ENCODE measurements around the gene NHEJ1. TPM values are rescaled to one million over a fixed set of nuclear protein-coding genes. Genes with fewer than 3 reads are reported as not detected.

The NHEJ1 gene
- total RNA-seq, 1 donor from 2014 or later = 18.1 TPM

DNA sequence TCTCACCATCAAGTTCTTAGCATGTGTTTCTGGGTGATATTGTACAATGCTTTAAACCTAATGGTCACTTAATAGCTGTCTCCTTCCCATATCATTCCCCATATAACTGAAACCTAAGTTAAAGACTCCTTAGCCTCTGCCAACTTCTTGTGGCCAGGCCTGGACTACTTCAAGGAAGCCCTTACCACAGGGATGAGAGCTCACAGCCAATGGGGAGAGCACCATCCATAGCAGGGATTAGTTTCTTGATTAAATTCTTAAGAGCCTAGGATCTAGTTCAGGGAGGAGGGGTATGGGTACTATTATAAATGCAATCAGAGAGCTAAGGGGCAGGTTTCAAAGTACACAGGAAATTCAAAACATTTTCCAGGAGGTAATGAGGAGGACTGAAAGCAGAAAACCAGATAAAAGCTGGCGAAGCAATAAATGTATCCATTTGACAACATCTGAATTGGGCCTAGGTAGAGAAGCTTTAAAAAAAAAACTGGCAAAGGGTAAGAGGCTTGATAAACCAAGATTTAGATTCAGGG, 65.1 kb downstream of the NHEJ1 start:
- Mint-ChIP-seq H3K4me1 (ENCODE audit: low read depth) (no peaks in the 10 kb centered on the region), H3K4me3 (no peak overlapping the region), H3K9me3 (no peaks in the 10 kb centered on the region), H3K36me3 (ENCODE audit: low read depth) (no peaks in the 10 kb centered on the region), H3K27me3 (ENCODE audit: insufficient read depth) (no peaks in the 10 kb centered on the region), H3K27ac (no peak overlapping the region)
- no peak for DNase-seq (ENCODE audit: low spot score)
- intact Hi-C loops (cut with micrococcal nuclease) = no loop called here

DNA sequence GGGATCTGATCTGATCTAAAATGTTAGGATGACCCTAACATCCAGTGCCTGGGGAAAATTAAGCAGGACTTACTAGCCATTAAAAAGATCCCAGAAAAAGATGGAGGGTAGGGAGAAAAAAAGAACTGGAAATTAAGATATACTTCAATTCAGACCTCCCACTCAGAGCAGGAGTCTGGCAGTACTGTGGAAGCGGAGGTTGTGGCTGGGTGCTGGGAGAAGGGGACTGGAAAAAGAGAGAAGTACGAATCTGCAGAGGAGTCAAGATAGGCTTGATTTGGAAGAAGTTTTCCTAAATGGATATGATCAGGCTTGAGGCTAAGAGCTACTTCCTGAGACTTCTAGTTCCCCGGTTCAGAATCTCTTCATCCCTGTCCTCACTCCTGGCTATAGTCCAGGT, 66.4 kb downstream of the NHEJ1 start:
- no peak overlapping the region for H3K4me3 Mint-ChIP-seq
- no peaks in the 10 kb centered on the region for H3K4me1 Mint-ChIP-seq (ENCODE audit: low read depth)

DNA sequence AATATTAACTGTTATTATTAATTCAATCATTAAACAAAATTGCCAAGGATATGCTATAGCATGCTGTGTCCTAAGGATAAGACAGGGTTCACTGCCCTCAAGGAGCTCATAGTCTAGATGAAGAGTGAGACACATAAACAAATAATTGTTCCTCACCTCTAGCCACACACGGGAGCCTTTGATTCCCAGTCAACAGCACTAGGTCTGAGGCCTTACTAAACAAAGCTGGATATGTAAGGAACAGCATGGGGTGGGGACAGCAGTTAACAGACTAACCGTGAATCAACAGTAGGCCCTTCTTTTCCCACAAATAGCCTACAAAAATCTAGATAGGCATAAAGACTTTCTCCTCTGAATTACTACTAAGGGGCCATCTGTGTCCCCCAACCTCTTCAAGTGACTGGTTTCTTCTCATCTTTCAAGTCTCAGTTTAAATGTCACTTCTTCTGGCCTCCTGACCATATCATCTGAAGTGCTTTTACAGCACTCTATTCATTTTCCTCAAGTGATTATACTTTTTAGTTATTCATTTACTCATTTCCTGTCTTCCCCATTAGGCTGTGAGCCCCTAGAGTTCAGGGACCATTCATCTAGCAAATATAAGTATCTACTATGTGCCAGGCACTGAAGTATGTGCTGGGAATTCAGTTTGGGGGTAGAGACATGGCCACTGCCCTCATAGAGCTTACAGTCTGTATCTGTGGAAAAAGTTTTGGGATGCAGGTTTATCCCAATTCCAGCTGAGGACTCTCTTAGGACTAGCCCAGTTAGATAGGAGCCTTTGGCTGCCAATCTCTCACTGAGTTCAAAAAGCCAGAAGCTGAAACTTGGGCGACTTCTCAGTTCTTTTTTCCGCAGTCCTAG, 69.9 kb downstream of the NHEJ1 start:
- Mint-ChIP-seq H3K27me3 (ENCODE audit: insufficient read depth) (no peaks in the 10 kb centered on the region), H3K27ac (no peak overlapping the region), H3K36me3 (ENCODE audit: low read depth) (no peaks in the 10 kb centered on the region), H3K4me3 (no peak overlapping the region), H3K4me1 (ENCODE audit: low read depth) (no peaks in the 10 kb centered on the region), H3K9me3 (no peaks in the 10 kb centered on the region)
- intact Hi-C loops (cut with micrococcal nuclease) = no loop called here
- no peak for DNase-seq (ENCODE audit: low spot score)

More for the DNA sequence above, 66.4 kb downstream of the NHEJ1 start:
- H3K36me3 Mint-ChIP-seq (ENCODE audit: low read depth) = no peaks in the 10 kb centered on the region
- no peaks in the 10 kb centered on the region for H3K27me3 Mint-ChIP-seq (ENCODE audit: insufficient read depth)
- no peak for DNase-seq (ENCODE audit: low spot score)
- H3K9me3 Mint-ChIP-seq = no peaks in the 10 kb centered on the region
- intact Hi-C loops (cut with micrococcal nuclease) = no loop called here
- no peak overlapping the region for H3K27ac Mint-ChIP-seq

DNA sequence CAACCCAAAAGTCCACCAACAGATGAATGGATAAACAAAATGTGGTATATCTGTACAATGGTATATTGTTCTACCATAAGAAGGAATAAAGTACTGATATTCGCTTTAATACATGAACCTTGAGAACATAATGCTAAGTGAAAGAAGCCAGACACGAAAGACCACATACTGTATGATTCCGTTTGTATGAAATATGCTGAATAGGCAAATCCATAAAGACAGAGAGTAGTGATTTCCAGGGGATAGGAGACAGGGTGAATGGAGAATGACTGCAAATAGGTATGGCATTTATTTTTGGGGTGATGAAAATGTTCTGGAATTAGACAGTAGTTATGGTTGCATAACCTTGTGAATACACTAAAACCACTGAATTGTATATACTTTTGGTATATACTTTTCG, 71.3 kb downstream of the NHEJ1 start:
- Mint-ChIP-seq H3K36me3 (ENCODE audit: low read depth) (no peaks in the 10 kb centered on the region), H3K9me3 (no peaks in the 10 kb centered on the region), H3K27me3 (ENCODE audit: insufficient read depth) (no peaks in the 10 kb centered on the region), H3K4me1 (ENCODE audit: low read depth) (peaks cover 6% of the 10 kb centered on the region), H3K27ac (no peak overlapping the region), H3K4me3 (no peak overlapping the region)
- intact Hi-C loops (cut with micrococcal nuclease) = no loop called here
- DNase-seq (ENCODE audit: low spot score) = no peak

DNA sequence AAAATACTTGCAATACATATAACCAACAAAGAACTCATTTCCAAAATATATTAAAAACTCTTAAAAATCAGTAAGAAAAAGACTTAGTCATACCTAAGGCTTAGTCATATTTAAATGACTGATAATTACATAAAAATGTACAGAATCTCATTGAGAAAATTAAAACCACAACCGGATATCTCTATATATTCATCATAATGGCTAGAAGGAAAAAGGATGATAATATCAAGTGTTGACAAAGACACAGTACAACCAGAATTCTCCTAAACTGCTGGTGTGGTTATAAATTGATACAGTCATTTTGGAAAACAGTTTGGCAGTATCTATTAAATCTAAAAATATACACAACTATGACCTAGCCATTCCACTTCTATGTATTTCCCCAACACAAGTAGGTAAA, 72.8 kb downstream of the NHEJ1 start:
- no peak overlapping the region for H3K4me3 Mint-ChIP-seq
- H3K27ac Mint-ChIP-seq = no peak overlapping the region
- DNase-seq (ENCODE audit: low spot score) = no peak
- H3K4me1 Mint-ChIP-seq (ENCODE audit: low read depth) = peaks cover 6% of the 10 kb centered on the region
- no peaks in the 10 kb centered on the region for H3K36me3 Mint-ChIP-seq (ENCODE audit: low read depth)
- no peaks in the 10 kb centered on the region for H3K9me3 Mint-ChIP-seq
- H3K27me3 Mint-ChIP-seq (ENCODE audit: insufficient read depth) = no peaks in the 10 kb centered on the region
- intact Hi-C loops (cut with micrococcal nuclease) = no loop called here

DNA sequence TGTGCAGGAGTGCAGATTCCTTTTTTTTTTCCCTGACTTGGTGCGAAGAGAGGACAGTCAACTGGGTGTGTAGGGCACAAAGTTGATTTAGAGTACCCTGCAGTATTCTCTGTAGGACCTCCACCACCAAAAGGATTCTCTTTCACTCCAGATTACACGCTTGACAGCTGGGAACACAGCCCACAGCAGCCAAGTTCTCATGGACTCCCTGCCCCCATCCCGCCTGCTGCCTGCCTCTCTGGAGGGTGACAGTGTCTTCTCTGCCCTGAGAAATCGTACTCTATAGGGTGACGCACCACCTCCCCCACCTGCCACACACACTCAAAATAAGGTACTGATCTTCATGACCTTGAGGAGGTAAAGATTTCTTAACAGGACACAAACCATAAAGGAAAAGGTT, 73.3 kb downstream of the NHEJ1 start:
- DNase-seq (ENCODE audit: low spot score) = no peak
- no peaks in the 10 kb centered on the region for H3K9me3 Mint-ChIP-seq

DNA sequence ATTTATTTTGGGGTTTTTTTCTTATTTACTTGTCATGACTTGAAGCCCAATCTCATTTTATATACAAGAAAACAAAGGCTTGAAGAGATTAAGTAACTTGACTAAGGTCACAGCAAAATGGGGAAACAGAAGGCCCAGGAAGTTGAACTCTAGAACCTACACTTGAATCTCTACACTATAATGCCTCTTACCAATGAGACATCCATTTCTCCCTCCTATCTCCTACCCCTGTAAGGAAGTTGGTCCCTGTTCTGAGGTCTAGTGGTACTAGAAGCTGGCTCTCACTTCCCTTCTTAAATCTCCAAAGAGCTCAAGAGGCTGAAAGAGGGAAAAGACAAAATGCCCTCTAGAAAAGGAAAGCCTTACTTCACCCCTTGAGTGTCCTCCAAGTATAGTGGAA, 74.4 kb downstream of the NHEJ1 start:
- Mint-ChIP-seq H3K4me3 (no peak overlapping the region), H3K9me3 (no peaks in the 10 kb centered on the region), H3K27me3 (ENCODE audit: insufficient read depth) (no peaks in the 10 kb centered on the region), H3K27ac (no peak overlapping the region), H3K36me3 (ENCODE audit: low read depth) (no peaks in the 10 kb centered on the region), H3K4me1 (ENCODE audit: low read depth) (peaks cover 6% of the 10 kb centered on the region)
- no peak for DNase-seq (ENCODE audit: low spot score)
- intact Hi-C loops (cut with micrococcal nuclease) = no loop called here

More for the DNA sequence above, 73.3 kb downstream of the NHEJ1 start:
- no peak overlapping the region for H3K27ac Mint-ChIP-seq
- no peaks in the 10 kb centered on the region for H3K27me3 Mint-ChIP-seq (ENCODE audit: insufficient read depth)
- intact Hi-C loops (cut with micrococcal nuclease) = no loop called here
- H3K4me1 Mint-ChIP-seq (ENCODE audit: low read depth) = peaks cover 6% of the 10 kb centered on the region
- H3K36me3 Mint-ChIP-seq (ENCODE audit: low read depth) = no peaks in the 10 kb centered on the region
- H3K4me3 Mint-ChIP-seq = no peak overlapping the region

DNA sequence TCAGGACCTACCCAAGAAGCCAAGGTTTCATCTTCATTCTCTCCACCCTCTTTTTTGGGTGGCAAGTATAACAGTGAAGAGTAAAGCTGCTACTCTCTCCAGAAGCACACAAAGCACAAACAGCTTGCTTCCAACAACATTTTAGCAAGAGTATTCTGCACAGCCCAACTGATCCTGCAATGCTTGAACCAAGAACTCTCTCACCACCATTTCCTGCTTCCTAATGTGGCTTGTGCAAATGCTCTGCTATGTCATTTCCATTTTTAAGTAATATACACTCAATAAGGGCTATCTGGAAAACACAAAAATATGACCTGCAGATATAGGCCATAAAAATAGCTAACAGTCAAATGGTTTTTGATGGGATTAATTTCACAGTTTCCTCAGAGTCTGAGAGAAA, 75.8 kb downstream of the NHEJ1 start:
- H3K27me3 Mint-ChIP-seq (ENCODE audit: insufficient read depth) = no peaks in the 10 kb centered on the region
- no peak overlapping the region for H3K4me3 Mint-ChIP-seq
- H3K27ac Mint-ChIP-seq = no peak overlapping the region
- no peaks in the 10 kb centered on the region for H3K9me3 Mint-ChIP-seq
- no peak for DNase-seq (ENCODE audit: low spot score)
- H3K36me3 Mint-ChIP-seq (ENCODE audit: low read depth) = no peaks in the 10 kb centered on the region
- intact Hi-C loops (cut with micrococcal nuclease) = no loop called here
- H3K4me1 Mint-ChIP-seq (ENCODE audit: low read depth) = peaks cover 6% of the 10 kb centered on the region

DNA sequence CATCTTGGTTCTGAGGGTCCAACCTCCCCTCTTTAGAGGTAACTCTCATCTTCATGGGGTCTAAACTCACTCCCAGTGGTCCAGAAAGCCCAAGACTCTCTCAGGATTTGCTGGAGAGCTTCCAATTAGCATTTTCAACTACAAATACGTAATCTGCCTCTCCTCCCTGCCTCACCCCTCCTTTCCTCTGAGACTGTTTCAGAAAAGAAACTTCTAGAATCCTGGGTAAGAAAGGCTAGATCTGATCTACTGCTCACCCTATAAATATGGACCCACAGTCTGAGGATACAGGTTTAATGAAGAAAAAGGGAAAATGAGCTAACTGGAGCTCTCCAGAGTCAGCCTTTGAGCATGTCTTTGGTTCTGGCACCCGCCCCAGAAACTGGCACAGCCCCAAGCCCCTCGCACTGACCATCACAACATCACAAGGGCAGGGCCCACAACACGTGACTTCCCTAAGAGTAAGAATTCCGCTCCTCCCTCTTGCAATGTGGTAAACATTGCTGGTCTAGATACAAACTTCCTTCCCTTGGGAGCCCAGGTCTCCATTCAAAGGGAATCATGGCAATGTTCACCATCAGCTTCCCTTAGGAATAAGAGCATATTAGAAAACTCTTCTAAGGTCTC, 78.2 kb downstream of the NHEJ1 start:
- no peak for DNase-seq (ENCODE audit: low spot score)
- H3K36me3 Mint-ChIP-seq (ENCODE audit: low read depth) = no peaks in the 10 kb centered on the region
- H3K4me1 Mint-ChIP-seq (ENCODE audit: low read depth) = peaks cover 6% of the 10 kb centered on the region
- H3K27me3 Mint-ChIP-seq (ENCODE audit: insufficient read depth) = no peaks in the 10 kb centered on the region
- H3K27ac Mint-ChIP-seq = no peak overlapping the region
- H3K4me3 Mint-ChIP-seq = no peak overlapping the region
- intact Hi-C loops (cut with micrococcal nuclease) = no loop called here
- H3K9me3 Mint-ChIP-seq = no peaks in the 10 kb centered on the region

DNA sequence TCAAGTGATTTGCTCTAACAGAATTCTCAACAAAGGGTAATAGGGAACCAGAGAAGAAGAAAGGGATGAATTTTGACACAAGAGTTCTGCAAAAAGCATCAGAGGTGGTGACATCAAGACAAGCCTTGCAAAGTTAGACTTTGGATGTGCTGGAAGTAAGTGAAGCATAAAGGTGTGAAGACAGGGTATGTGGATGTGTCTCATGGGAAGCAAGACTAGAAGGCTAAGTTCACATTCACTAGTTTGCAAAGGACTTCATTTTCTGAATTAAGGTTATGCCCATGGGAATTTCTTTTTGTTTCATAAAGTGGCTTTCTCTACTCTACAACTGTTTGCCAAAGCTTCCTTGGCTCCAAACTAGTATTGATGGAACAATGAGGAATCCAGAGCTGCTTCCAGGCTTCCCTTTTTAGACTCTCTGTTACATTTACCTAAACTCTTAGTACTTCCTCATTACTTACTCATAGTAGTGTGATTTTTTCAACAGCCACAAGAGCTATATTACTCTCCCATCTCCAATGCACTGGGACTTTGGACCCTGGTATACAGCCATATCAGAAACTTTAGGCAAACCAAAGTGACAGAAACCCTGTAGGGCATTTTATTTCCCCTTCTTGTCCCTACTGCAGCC, 78.8 kb downstream of the NHEJ1 start:
- H3K27ac Mint-ChIP-seq = no peak overlapping the region
- no peak for DNase-seq (ENCODE audit: low spot score)
- no peaks in the 10 kb centered on the region for H3K27me3 Mint-ChIP-seq (ENCODE audit: insufficient read depth)
- intact Hi-C loops (cut with micrococcal nuclease) = no loop called here
- no peaks in the 10 kb centered on the region for H3K36me3 Mint-ChIP-seq (ENCODE audit: low read depth)
- no peak overlapping the region for H3K4me3 Mint-ChIP-seq
- H3K9me3 Mint-ChIP-seq = no peaks in the 10 kb centered on the region
- H3K4me1 Mint-ChIP-seq (ENCODE audit: low read depth) = peaks cover 6% of the 10 kb centered on the region

DNA sequence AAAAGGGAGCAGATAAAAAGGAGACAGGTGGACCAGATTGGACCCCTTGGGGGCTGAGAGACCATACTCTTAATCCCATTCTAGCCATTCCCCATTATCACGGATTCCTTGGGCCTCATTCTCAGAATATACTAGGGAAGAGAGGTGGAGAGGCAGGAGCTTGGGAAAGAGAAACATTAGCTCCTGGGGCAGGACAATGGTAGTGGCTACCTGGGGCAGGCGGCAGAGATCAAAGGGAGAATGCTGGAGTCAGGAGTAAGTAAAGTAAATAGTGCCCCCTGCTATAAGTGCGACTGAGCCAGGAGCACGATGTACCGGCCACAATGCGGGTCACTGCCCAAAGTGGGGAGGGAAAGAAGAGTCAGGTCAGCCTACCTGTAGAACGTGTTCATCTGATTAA, 79.5 kb downstream of the NHEJ1 start:
- no peaks in the 10 kb centered on the region for H3K9me3 Mint-ChIP-seq
- intact Hi-C loops (cut with micrococcal nuclease) = no loop called here
- H3K36me3 Mint-ChIP-seq (ENCODE audit: low read depth) = no peaks in the 10 kb centered on the region
- no peak overlapping the region for H3K27ac Mint-ChIP-seq
- H3K4me1 Mint-ChIP-seq (ENCODE audit: low read depth) = peaks cover 6% of the 10 kb centered on the region
- H3K27me3 Mint-ChIP-seq (ENCODE audit: insufficient read depth) = no peaks in the 10 kb centered on the region
- H3K4me3 Mint-ChIP-seq = no peak overlapping the region
- DNase-seq (ENCODE audit: low spot score) = no peak

DNA sequence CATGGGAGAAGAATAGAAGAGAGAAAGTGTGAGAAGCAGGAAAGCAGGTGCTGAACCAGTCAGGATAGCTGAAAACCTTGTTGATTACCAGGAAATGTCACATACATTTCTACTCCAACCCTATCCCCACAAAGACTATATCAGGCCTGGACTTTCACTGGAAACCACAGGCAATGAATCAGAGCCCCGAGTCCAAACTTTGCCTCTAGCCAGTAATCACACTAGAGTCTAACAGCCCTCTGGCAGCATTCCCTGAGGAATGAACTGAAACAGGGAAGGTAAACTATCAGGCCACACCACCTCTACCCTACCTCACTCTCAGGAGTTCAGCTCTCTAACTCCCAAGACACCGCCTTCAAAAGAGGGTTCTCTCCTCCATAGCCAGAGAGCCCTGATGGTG, 81.2 kb downstream of the NHEJ1 start:
- Mint-ChIP-seq H3K36me3 (ENCODE audit: low read depth) (no peaks in the 10 kb centered on the region), H3K27me3 (ENCODE audit: insufficient read depth) (no peaks in the 10 kb centered on the region), H3K9me3 (no peaks in the 10 kb centered on the region), H3K27ac (no peak overlapping the region), H3K4me3 (no peak overlapping the region), H3K4me1 (ENCODE audit: low read depth) (no peaks in the 10 kb centered on the region)
- DNase-seq (ENCODE audit: low spot score) = no peak
- intact Hi-C loops (cut with micrococcal nuclease) = no loop called here

DNA sequence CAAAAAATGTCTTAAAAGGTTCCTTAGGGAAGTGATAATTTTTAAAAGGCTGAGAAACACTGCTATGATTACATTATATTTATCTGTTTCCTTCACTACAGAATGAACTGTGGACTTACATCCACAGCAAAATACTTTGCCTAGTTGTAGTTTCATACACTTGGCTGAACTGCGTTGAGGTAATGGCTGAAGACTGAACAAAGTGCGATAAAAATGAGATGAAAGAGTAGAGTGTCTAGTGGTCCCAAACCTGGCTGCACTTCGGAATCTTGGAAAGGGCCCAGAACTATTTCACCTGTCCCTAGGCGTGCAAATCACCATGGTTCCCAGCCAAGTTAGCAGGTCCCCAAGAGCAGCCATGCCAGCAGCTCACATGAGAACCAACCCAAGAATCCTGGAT, 81.7 kb downstream of the NHEJ1 start:
- no peak overlapping the region for H3K27ac Mint-ChIP-seq
- no peaks in the 10 kb centered on the region for H3K4me1 Mint-ChIP-seq (ENCODE audit: low read depth)
- H3K9me3 Mint-ChIP-seq = no peaks in the 10 kb centered on the region

More for the DNA sequence above, 81.7 kb downstream of the NHEJ1 start:
- intact Hi-C loops (cut with micrococcal nuclease) = no loop called here
- no peaks in the 10 kb centered on the region for H3K36me3 Mint-ChIP-seq (ENCODE audit: low read depth)
- H3K27me3 Mint-ChIP-seq (ENCODE audit: insufficient read depth) = no peaks in the 10 kb centered on the region
- no peak overlapping the region for H3K4me3 Mint-ChIP-seq
- no peak for DNase-seq (ENCODE audit: low spot score)
